AG04449 (cell line): ENCODE data around the gene TNFRSF1A.

ENCODE experiments used
- CTCF ChIA-PET: fragments of 350-600 bp; formaldehyde crosslinking; extraction: SDS; loops from one replicate; lab custom pipeline; 2021; ENCODE audit warnings: antibody characterized with exemption; lab: Yijun Ruan, JAX
- POLR2A ChIA-PET: fragments of 400-600, 350-600 bp; formaldehyde crosslinking; extraction: SDS; loops from one replicate; lab custom pipeline; 2020; ENCODE audit warnings: antibody characterized with exemption, inconsistent platforms; lab: Yijun Ruan, JAX
- DNase-seq: peaks from one replicate; pipeline ENCODE4 v3.0.0-alpha.2; 2010; ENCODE audit warnings: low read depth, low spot score
- H3K4me3 ChIP-seq: 2 replicates; pipeline ENCODE4 v1.5.1; 2011; ENCODE audit warnings: low read depth, mild to moderate bottlenecking, control low read depth, low read length
- TF ChIP-seq, protein P1 (sequence below): IDR thresholded peaks from one replicate; pipeline ENCODE4 v1.5.1; 2011; ENCODE audit warnings: mild to moderate bottlenecking, moderate library complexity, low read length, control low read depth, inconsistent platforms; ENCODE audit not compliant: insufficient read depth; ENCODE audit errors: missing control alignments

The TNFRSF1A gene

DNA sequence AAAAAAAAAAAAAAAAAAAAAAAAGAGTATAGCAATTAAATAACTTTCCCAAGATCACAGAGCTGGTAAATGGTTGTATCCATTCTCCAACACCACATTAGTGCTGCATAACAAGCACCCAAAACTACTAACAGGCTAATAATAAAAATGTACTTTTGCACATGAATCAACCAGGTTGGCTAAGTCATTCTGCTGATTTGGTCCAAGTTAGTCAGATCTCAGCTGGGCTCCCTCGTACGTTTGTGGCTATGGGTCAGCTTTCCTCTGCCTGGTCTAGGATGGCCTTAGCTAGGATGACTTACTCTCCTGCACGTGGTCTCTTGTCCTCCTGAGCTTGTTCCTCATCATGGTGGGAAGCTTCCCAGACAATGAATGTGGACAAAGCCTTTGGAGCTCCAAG is 39.3 kb downstream of the TNFRSF1A start:
- POLR2A ChIA-PET = no interaction called here
- H3K4me3 ChIP-seq = no peak overlapping the region
- TF ChIP-seq, protein P1, sequence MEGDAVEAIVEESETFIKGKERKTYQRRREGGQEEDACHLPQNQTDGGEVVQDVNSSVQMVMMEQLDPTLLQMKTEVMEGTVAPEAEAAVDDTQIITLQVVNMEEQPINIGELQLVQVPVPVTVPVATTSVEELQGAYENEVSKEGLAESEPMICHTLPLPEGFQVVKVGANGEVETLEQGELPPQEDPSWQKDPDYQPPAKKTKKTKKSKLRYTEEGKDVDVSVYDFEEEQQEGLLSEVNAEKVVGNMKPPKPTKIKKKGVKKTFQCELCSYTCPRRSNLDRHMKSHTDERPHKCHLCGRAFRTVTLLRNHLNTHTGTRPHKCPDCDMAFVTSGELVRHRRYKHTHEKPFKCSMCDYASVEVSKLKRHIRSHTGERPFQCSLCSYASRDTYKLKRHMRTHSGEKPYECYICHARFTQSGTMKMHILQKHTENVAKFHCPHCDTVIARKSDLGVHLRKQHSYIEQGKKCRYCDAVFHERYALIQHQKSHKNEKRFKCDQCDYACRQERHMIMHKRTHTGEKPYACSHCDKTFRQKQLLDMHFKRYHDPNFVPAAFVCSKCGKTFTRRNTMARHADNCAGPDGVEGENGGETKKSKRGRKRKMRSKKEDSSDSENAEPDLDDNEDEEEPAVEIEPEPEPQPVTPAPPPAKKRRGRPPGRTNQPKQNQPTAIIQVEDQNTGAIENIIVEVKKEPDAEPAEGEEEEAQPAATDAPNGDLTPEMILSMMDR = no peak
- no peak for DNase-seq
- CTCF ChIA-PET = interaction anchor here (0.8 to 1.2 kb wide), 4 partner anchors 18 to 314 kb away, joined by 3 to 4 read pairs (median 3); no protein-coding TSS in a partner anchor

DNA sequence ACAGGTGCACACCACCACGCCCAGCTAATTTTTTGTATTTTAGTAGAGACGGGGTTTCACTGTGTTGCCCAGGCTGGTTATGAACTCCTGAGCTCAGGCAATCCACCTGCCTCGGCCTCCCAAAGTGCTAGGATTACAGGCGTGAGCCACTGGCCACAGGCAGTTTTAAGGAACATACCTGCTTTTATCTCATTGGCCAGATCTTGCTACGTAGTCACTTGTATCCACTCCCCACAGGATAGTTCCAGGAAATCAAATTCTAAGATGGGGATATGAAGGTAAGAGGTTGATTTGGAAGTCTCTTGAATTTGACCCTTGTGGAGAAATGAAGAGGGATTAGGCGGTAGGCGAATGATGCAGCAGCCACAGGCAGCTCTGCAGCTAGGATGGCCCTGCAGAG is 40.2 kb downstream of the TNFRSF1A start:
- TF ChIP-seq, protein P1 = no peak
- H3K4me3 ChIP-seq = no peak overlapping the region
- POLR2A ChIA-PET = no interaction called here
- CTCF ChIA-PET = interaction anchor here (1.1 to 1.2 kb wide), 4 partner anchors 17 to 313 kb away, joined by 3 to 4 read pairs (median 3); no protein-coding TSS in a partner anchor
- no peak for DNase-seq

DNA sequence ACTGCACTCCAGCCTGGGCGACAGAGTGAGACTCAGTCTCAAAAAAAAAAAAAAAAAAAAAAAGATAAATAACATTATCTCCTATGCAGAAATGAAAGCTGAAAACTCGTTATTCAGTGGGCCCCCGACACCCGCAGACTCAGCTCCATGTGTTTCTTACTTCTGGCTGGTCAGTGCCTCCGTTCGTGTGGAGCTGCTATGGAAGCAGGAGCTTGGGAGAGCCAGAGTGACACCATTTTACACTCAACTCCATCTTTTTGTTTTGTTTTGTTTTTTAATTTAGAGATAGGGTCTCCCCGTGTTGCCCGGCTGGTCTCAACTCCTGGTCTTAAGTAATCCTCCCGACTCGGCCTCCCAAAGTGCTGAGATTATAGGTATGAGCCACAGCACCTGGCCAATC is 44.7 kb downstream of the TNFRSF1A start:
- TF ChIP-seq, protein P1 = no peak
- ChIA-PET POLR2A (no interaction called here), CTCF (no interaction called here)
- no peak for DNase-seq
- H3K4me3 ChIP-seq = no peak overlapping the region

DNA sequence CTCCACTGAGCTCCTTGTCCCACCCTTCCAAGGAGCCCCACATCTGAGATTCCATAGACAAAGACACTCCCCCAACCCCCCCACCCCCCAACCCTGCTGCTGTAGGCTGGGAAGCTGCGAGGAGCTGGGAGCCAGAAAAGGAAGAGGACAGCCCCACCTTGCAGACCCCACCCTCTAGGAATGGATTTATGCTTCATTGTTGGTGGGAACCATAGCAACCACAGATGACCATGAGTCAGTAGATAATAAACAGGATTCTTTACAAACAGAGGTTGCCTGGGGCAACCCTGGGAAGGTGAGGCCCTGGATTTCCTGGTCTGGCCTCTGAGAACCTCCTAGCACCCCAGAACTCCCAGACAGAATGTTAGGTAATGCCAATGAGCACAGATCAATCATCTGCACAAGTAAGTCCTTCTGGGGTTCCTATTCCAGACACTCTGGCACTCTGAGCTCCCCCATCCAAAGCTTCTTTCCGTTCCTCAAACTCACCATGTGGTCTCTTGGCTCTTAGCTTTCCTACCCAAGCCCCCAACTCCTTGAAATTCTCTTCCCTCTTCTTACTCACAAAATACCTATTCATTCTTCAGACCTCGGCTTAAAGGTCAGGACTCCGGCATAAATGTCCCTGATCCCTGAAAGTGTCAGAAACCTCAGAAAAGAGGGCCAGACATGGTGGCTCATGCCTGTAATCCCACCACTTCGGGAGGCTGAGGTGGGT is 46.6 kb downstream of the TNFRSF1A start:
- ChIA-PET POLR2A (no interaction called here), CTCF (interaction anchor here (1.7 kb wide), 2 partner anchors 10 to 11 kb away, joined by 6 to 8 read pairs; no protein-coding TSS in a partner anchor)
- H3K4me3 ChIP-seq = no peak overlapping the region
- TF ChIP-seq, protein P1 = no peak
- DNase-seq = no peak

DNA sequence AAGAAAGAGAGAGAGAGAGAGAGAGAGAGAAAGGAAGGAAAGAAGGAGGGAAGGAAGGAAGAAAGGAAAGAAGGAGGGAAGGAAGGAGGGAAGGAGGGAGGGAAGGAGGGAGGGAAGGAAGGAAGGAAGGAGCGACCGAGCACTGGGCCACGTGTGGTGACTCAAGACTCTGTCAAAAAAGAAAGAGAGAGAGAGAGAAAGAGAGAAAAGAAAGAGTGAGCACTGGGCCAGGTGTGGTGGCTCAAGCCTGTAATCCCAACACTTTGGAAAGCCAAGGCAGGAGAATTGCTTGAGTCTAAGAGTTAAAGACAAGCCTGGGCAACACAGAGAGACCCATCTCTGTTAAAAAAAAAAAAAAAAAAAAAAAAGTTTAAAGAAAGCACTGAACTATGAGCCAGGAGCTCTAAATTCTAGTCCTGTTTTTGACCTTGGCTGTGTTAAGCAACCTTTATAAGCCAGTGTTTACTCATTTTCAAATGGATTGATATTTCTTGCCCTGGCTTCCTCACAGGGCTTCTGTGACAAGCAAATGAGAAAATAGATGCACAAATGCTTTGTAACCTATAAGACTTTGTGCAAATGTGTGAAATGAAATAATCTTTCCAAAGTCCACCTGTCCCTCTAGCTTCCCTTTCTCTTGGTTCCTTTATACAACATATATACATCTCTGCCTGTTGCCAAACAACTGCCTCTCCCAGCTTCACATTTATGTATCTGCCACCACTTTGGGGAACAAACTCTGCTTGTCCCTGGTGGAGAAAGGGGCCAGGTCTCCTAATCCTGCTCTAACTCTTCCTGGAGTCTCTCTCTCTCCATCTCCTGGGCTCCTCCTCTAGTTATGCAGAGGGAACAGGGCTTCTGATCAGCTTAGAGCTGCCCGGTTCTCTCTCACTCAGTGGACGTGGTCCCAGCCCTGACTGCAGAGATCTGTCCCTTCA is 47.5 kb downstream of the TNFRSF1A start:
- no peak overlapping the region for H3K4me3 ChIP-seq
- CTCF ChIA-PET = interaction anchor here (0.7 to 1.7 kb wide), 4 partner anchors 8 to 15 kb away, joined by 3 to 8 read pairs (median 6); no protein-coding TSS in a partner anchor
- TF ChIP-seq, protein P1 = no peak
- POLR2A ChIA-PET = no interaction called here
- DNase-seq = no peak
